ENCODE data around the gene UQCRC1. TPM values are rescaled to one million over a fixed set of nuclear protein-coding genes. Genes with fewer than 3 reads are reported as not detected.

UQCRC1 gene
- total RNA-seq, 1 donor from 2014 or later = 190 TPM

GRCh38 chr3:48644898-48645760 is 35.7 kb upstream of the UQCRC1 start:
- DNase-seq (ENCODE audit: low read depth) (no peak), FAIRE-seq (no peak)
- Mint-ChIP-seq H3K4me3 (ENCODE audit: unreplicated experiment) (no peak overlapping the region), H3K27me3 (ENCODE audit: low read depth, unreplicated experiment) (peaks cover 11% of the 10 kb centered on the region), H3K27ac (ENCODE audit: unreplicated experiment) (no peak overlapping the region), H3K4me1 (ENCODE audit: low read depth, unreplicated experiment) (no peaks in the 10 kb centered on the region), H3K9me3 (ENCODE audit: unreplicated experiment) (no peaks in the 10 kb centered on the region), H3K36me3 (ENCODE audit: low read depth, unreplicated experiment) (peaks cover 12% of the 10 kb centered on the region)
- Histone ChIP-seq H3K27ac (ENCODE audit: low read depth, low read length) (no peak overlapping the region), H4K20me1 (ENCODE audit: insufficient read depth, low read length) (no peaks in the 10 kb centered on the region), H3K9ac (ENCODE audit: low read length) (no peak overlapping the region), H3K4me3 (ENCODE audit: insufficient read depth, low read depth, low read length) (no peak overlapping the region), H3K27me3 (ENCODE audit: insufficient read depth, low read length) (no peaks in the 10 kb centered on the region), H3K9me3 (ENCODE audit: insufficient read depth, low read depth, low read length) (no peaks in the 10 kb centered on the region), H3K4me1 (ENCODE audit: insufficient read depth, low read length) (no peaks in the 10 kb centered on the region), H3K4me2 (ENCODE audit: low read length) (no peak overlapping the region), H3K36me3 (ENCODE audit: insufficient read depth, low read length) (no peaks in the 10 kb centered on the region), H2AFZ (ENCODE audit: low read depth, low read length) (no peak overlapping the region), H3K79me2 (ENCODE audit: insufficient read depth, low read length) (no peaks in the 10 kb centered on the region)
- TF ChIP-seq CTCF (IDR thresholded peaks at IDR 0.05; ENCODE audit: insufficient read depth, low read depth, low read length) (no peak), EZH2 (IDR thresholded peaks at IDR 0.05; ENCODE audit: insufficient read depth, low read length) (no peak)

GRCh38 chr3:48642605-48643004 is 33.2 kb upstream of the UQCRC1 start:
- no peak for FAIRE-seq
- no peak overlapping the region for H3K27ac Mint-ChIP-seq (ENCODE audit: unreplicated experiment)
- no peak overlapping the region for H2AFZ ChIP-seq (ENCODE audit: low read depth, low read length)
- peaks cover 22% of the 10 kb centered on the region for H3K36me3 Mint-ChIP-seq (ENCODE audit: low read depth, unreplicated experiment)
- H3K36me3 ChIP-seq (ENCODE audit: insufficient read depth, low read length) = no peaks in the 10 kb centered on the region
- no peak for DNase-seq (ENCODE audit: low read depth)
- H3K9me3 Mint-ChIP-seq (ENCODE audit: unreplicated experiment) = no peaks in the 10 kb centered on the region
- no peaks in the 10 kb centered on the region for H4K20me1 ChIP-seq (ENCODE audit: insufficient read depth, low read length)
- peaks cover 13% of the 10 kb centered on the region for H3K27me3 Mint-ChIP-seq (ENCODE audit: low read depth, unreplicated experiment)
- H3K4me3 Mint-ChIP-seq (ENCODE audit: unreplicated experiment) = no peak overlapping the region
- no peaks in the 10 kb centered on the region for H3K9me3 ChIP-seq (ENCODE audit: insufficient read depth, low read depth, low read length)
- H3K4me1 Mint-ChIP-seq (ENCODE audit: low read depth, unreplicated experiment) = no peaks in the 10 kb centered on the region
- TF ChIP-seq EZH2 (IDR thresholded peaks at IDR 0.05; ENCODE audit: insufficient read depth, low read length) (no peak), CTCF (IDR thresholded peaks at IDR 0.05; ENCODE audit: insufficient read depth, low read depth, low read length) (no peak)
- H3K4me2 ChIP-seq (ENCODE audit: low read length) = no peak overlapping the region
- H3K79me2 ChIP-seq (ENCODE audit: insufficient read depth, low read length) = no peaks in the 10 kb centered on the region
- no peak overlapping the region for H3K4me3 ChIP-seq (ENCODE audit: insufficient read depth, low read depth, low read length)
- H3K27ac ChIP-seq (ENCODE audit: low read depth, low read length) = no peak overlapping the region
- no peaks in the 10 kb centered on the region for H3K4me1 ChIP-seq (ENCODE audit: insufficient read depth, low read length)
- no peak overlapping the region for H3K9ac ChIP-seq (ENCODE audit: low read length)
- no peaks in the 10 kb centered on the region for H3K27me3 ChIP-seq (ENCODE audit: insufficient read depth, low read length)

GRCh38 chr3:48641396-48641795 is 31.9 kb upstream of the UQCRC1 start:
- no peaks in the 10 kb centered on the region for H3K9me3 ChIP-seq (ENCODE audit: insufficient read depth, low read depth, low read length)
- H3K27me3 ChIP-seq (ENCODE audit: insufficient read depth, low read length) = no peaks in the 10 kb centered on the region
- FAIRE-seq = no peak
- no peak overlapping the region for H3K4me3 ChIP-seq (ENCODE audit: insufficient read depth, low read depth, low read length)
- no peak overlapping the region for H3K4me2 ChIP-seq (ENCODE audit: low read length)
- Mint-ChIP-seq H3K4me3 (ENCODE audit: unreplicated experiment) (no peak overlapping the region), H3K4me1 (ENCODE audit: low read depth, unreplicated experiment) (peaks cover 4% of the 10 kb centered on the region), H3K9me3 (ENCODE audit: unreplicated experiment) (no peaks in the 10 kb centered on the region), H3K36me3 (ENCODE audit: low read depth, unreplicated experiment) (peaks cover 22% of the 10 kb centered on the region), H3K27me3 (ENCODE audit: low read depth, unreplicated experiment) (peaks cover 12% of the 10 kb centered on the region), H3K27ac (ENCODE audit: unreplicated experiment) (no peak overlapping the region)
- H3K36me3 ChIP-seq (ENCODE audit: insufficient read depth, low read length) = no peaks in the 10 kb centered on the region
- H3K79me2 ChIP-seq (ENCODE audit: insufficient read depth, low read length) = no peaks in the 10 kb centered on the region
- H3K9ac ChIP-seq (ENCODE audit: low read length) = no peak overlapping the region
- peaks cover 1% of the 10 kb centered on the region for H3K4me1 ChIP-seq (ENCODE audit: insufficient read depth, low read length)
- H3K27ac ChIP-seq (ENCODE audit: low read depth, low read length) = no peak overlapping the region
- H2AFZ ChIP-seq (ENCODE audit: low read depth, low read length) = no peak overlapping the region
- TF ChIP-seq CTCF (IDR thresholded peaks at IDR 0.05; ENCODE audit: insufficient read depth, low read depth, low read length) (no peak), EZH2 (IDR thresholded peaks at IDR 0.05; ENCODE audit: insufficient read depth, low read length) (no peak)
- no peak for DNase-seq (ENCODE audit: low read depth)
- H4K20me1 ChIP-seq (ENCODE audit: insufficient read depth, low read length) = no peaks in the 10 kb centered on the region

All from astrocyte (in vitro differentiated cells and primary cell).